Measurements from ENCODE around the gene LYRM4. TPM values are rescaled to one million over a fixed set of nuclear protein-coding genes. Genes with fewer than 3 reads are reported as not detected.

LYRM4 gene
- total RNA-seq, 1 experiment from 2014 or later: 44.3 TPM

DNA sequence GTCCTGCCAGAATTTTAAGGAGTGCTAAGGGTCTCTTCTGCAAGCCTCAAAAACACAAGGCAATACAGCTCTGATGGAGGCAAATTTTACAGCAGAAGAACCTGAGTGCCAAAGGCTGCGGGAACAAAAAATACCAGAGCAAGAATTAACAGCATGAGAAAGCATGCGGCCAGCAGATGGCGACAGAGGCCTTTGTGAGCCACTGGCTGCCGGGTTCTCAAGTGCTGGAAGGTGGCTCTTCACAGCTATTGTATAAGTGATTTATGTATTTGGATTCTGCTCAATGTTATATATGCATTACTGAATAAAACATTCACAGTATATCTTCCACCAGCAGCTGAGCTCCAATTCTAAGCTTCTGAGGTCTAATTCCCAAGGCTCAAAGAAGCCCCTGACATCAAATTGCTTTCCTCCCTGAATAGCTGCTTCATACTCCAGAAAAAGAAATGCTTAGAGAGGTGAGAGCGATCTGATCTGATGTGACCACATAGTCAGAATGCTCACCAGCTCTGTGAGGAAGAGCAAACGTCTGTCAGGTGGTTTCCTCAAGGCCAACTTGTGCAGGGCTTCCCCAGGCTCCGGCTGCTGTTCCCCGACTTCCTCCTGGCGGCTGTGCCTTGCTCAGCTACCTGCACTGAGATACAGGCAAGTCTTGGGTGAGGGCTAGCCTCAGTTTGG lies 117.0 kb downstream of the LYRM4 start:
- no CpG with 5 or more reads among the region's 9 CpGs for WGBS (ENCODE audit: extremely low coverage, insufficient read length, low lambda C conversion rate)
- no peak overlapping the region for H3K27ac ChIP-seq (ENCODE audit: insufficient read length, low read depth, low read length)
- H3K36me3 Mint-ChIP-seq (ENCODE audit: insufficient read depth in 1 of 3, low read depth in 3 of 3): no peaks in the 10 kb centered on the region; a peak in 1 of 7 replicates

More for the DNA sequence above, 117.0 kb downstream of the LYRM4 start:
- Histone ChIP-seq H3K56ac (ENCODE audit: insufficient read length, low read depth, low read length) (no peak overlapping the region), H3K4ac (ENCODE audit: low read depth, low read length) (no peak overlapping the region), H3K79me2 (ENCODE audit: insufficient read depth, low read length) (no peaks in the 10 kb centered on the region), H4K8ac (replicated peaks; ENCODE audit: insufficient read length, low read depth, low read length) (no peak overlapping the region), H3K9ac (ENCODE audit: extremely low read depth, insufficient read length, low read length) (no peak overlapping the region), H3K14ac (ENCODE audit: insufficient read depth, low read length) (no peak overlapping the region), H3K18ac (ENCODE audit: insufficient read length, low read depth, low read length) (no peak overlapping the region), H3K9me3 (ENCODE audit: control insufficient read depth, low read depth, low read length) (no peaks in the 10 kb centered on the region), H3K27me3 (ENCODE audit: insufficient read depth, low read length) (no peaks in the 10 kb centered on the region), H2BK15ac (ENCODE audit: low read depth, low read length) (no peak overlapping the region), H2BK20ac (ENCODE audit: low read depth, low read length, poor library complexity, severe bottlenecking) (no peak overlapping the region), H4K5ac (ENCODE audit: insufficient read length, low read depth, low read length) (no peak overlapping the region), H2AFZ (ENCODE audit: low read length) (no peak overlapping the region), H4K20me1 (ENCODE audit: control insufficient read depth, insufficient read depth, insufficient read length) (no peaks in the 10 kb centered on the region), H2BK120ac (ENCODE audit: low read depth, low read length, poor library complexity, severe bottlenecking) (no peak overlapping the region), H3K23me2 (ENCODE audit: insufficient read length, low read depth, low read length, poor library complexity, severe bottlenecking) (no peaks in the 10 kb centered on the region), H4K91ac (ENCODE audit: insufficient read length, low read depth, low read length) (no peak overlapping the region), H3K4me1 (ENCODE audit: insufficient read depth, low read length) (peaks cover 3% of the 10 kb centered on the region; the same call in 1 of the 2 replicates), H3K4me2 (ENCODE audit: insufficient read depth, insufficient read length, low read length) (no peak overlapping the region), H3K23ac (ENCODE audit: insufficient read length, low read depth, low read length) (no peak overlapping the region), H2BK12ac (ENCODE audit: insufficient read length, low read depth, low read length) (no peak overlapping the region), H3T11ph (ENCODE audit: low read length) (no peak overlapping the region), H2BK5ac (ENCODE audit: insufficient read length, low read length) (no peak overlapping the region), H3K79me1 (ENCODE audit: insufficient read depth, low read depth, low read length, poor library complexity, severe bottlenecking) (no peaks in the 10 kb centered on the region), H2AK5ac (ENCODE audit: insufficient read length, low read length) (no peak overlapping the region)
- H3K27ac Mint-ChIP-seq: peak overlapping the region in 2 of 3 experiments; percentile 78 to 86; a peak in 2 of 7 replicates
- peaks cover 5 to 11% of the 10 kb centered on the region in 2 experiments for H3K4me1 Mint-ChIP-seq
- H3K9me3 Mint-ChIP-seq: no peaks in the 10 kb centered on the region
- peak; percentile 91 for TF ChIP-seq CTCF (conservative IDR thresholded peaks at IDR 0.05)
- H3K4me3 Mint-ChIP-seq: no peak overlapping the region
- H3K27me3 Mint-ChIP-seq (ENCODE audit: low read depth): peaks cover 3% of the 10 kb centered on the region
- peak; percentile 77 for DNase-seq

Measured in H9 (cell line).